ENCODE results near the gene C2CD4D. TPM values are rescaled to one million over a fixed set of nuclear protein-coding genes. Genes with fewer than 3 reads are reported as not detected.
"Not testable (repeated sequence)": the region's sequence is repeated elsewhere in the genome, so short reads cannot be mapped to it uniquely, and the experiment has no call there.

The C2CD4D gene
- total RNA-seq, 1 experiment from 2014 or later, result 0.94 TPM

DNA sequence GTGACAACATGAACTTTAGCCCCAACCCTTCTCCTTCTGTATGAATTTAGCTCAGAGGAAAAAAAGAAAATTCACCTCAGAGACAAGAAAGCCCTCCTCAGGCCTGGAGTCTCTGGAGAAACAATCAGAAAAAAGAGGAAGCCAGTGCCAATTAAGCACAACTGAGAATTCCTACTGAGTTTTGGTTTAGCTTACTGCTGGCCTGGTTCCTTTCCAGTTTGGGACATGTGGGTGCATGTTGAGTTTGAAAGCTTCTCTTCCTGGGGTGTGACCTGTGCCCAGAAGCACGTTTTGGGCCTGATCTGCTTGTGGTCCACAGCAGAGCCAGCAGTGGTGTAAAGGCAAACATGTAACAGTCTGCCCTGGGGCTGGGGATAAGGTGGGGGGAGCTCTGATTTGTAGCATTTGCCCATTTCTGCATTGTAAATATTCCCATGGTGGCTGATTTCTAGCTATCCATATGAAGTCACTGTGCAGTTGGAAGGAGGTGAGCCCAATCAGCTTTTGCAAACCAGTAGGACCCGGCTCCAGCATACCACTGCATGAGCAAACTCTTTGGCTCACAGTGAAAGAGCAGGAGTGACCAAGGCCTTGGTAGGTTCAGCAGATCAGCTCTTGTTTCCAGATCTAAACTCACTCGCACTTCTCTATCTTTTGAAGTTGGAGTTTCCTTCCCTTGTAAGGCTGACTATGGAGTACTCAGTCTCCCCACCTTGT is 18.6 kb upstream of the C2CD4D start (continued):
- TF ChIP-seq, protein P1, sequence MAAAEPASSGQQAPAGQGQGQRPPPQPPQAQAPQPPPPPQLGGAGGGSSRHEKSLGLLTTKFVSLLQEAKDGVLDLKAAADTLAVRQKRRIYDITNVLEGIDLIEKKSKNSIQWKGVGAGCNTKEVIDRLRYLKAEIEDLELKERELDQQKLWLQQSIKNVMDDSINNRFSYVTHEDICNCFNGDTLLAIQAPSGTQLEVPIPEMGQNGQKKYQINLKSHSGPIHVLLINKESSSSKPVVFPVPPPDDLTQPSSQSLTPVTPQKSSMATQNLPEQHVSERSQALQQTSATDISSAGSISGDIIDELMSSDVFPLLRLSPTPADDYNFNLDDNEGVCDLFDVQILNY (CRISPR knock-in tag; IDR thresholded peaks at IDR 0.05), result no peak
- TF ChIP-seq RELA (CRISPR knock-in tag; IDR thresholded peaks at IDR 0.05; ENCODE audit: borderline replicate concordance) (no peak), NFATC4 (CRISPR knock-in tag; IDR thresholded peaks at IDR 0.05) (no peak), TEAD4 (CRISPR knock-in tag; IDR thresholded peaks at IDR 0.05) (no peak)
- TF ChIP-seq, protein P2, sequence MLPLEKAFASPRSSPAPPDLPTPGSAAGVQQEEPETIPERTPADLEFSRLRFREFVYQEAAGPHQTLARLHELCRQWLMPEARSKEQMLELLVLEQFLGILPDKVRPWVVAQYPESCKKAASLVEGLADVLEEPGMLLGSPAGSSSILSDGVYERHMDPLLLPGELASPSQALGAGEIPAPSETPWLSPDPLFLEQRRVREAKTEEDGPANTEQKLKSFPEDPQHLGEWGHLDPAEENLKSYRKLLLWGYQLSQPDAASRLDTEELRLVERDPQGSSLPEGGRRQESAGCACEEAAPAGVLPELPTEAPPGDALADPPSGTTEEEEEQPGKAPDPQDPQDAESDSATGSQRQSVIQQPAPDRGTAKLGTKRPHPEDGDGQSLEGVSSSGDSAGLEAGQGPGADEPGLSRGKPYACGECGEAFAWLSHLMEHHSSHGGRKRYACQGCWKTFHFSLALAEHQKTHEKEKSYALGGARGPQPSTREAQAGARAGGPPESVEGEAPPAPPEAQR (CRISPR knock-in tag; IDR thresholded peaks at IDR 0.05), result no peak
- TF ChIP-seq, protein P3, sequence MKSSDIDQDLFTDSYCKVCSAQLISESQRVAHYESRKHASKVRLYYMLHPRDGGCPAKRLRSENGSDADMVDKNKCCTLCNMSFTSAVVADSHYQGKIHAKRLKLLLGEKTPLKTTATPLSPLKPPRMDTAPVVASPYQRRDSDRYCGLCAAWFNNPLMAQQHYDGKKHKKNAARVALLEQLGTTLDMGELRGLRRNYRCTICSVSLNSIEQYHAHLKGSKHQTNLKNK (CRISPR knock-in tag; IDR thresholded peaks at IDR 0.05), result no peak
- TF ChIP-seq, protein P4, sequence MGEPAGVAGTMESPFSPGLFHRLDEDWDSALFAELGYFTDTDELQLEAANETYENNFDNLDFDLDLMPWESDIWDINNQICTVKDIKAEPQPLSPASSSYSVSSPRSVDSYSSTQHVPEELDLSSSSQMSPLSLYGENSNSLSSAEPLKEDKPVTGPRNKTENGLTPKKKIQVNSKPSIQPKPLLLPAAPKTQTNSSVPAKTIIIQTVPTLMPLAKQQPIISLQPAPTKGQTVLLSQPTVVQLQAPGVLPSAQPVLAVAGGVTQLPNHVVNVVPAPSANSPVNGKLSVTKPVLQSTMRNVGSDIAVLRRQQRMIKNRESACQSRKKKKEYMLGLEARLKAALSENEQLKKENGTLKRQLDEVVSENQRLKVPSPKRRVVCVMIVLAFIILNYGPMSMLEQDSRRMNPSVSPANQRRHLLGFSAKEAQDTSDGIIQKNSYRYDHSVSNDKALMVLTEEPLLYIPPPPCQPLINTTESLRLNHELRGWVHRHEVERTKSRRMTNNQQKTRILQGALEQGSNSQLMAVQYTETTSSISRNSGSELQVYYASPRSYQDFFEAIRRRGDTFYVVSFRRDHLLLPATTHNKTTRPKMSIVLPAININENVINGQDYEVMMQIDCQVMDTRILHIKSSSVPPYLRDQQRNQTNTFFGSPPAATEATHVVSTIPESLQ (CRISPR knock-in tag; IDR thresholded peaks at IDR 0.05), result no peak

DNA sequence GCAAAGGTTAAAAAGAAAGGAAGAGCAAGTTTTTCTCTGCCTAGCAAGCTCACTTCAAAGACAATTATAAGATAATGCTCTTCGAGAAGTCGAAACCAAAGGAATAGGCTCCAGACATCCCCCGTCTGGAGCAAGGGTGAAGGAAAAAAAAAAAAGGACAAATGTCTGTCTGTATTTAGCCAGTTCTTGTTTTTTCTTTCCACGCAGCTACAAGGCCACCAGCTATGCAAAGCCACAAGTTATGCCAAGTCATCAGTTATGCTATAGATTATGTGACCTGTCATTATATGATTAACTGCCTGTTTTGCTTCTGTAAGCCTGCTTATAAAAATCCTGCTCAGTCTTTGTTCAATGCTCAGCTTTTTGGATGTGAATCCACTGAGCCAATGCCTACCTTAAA is 16.3 kb upstream of the C2CD4D start:
- Mint-ChIP-seq H3K27ac (no peak overlapping the region), H3K36me3 (no peaks in the 10 kb centered on the region), H3K4me3 (no peak overlapping the region), H3K27me3 (ENCODE audit: low read depth) (peaks cover 56% of the 10 kb centered on the region), H3K9me3 (no peaks in the 10 kb centered on the region), H3K4me1 (peaks cover 13% of the 10 kb centered on the region)
- no peak for ATAC-seq
- ChIA-PET POLR2A (no interaction called here), CTCF (interaction anchor here (0.7 to 1.0 kb wide), 3 partner anchors 20 to 178 kb away, joined by 3 to 4 read pairs (median 3); no protein-coding TSS in a partner anchor)
- no peak for DNase-seq (ENCODE audit: low spot score)
- TF ChIP-seq NFATC4 (CRISPR knock-in tag; IDR thresholded peaks at IDR 0.05), result no peak
- TF ChIP-seq JAZF1 (CRISPR knock-in tag; IDR thresholded peaks at IDR 0.05), result no peak
- TF ChIP-seq GTF2I (CRISPR knock-in tag; conservative IDR thresholded peaks at IDR 0.05), result no peak
- no peak for TF ChIP-seq JUN (CRISPR knock-in tag; IDR thresholded peaks at IDR 0.05)
- no peak for TF ChIP-seq IRF2 (CRISPR knock-in tag; IDR thresholded peaks at IDR 0.05; ENCODE audit: borderline replicate concordance, low read depth)
- no peak for TF ChIP-seq ZNF263 (CRISPR knock-in tag; IDR thresholded peaks at IDR 0.05; ENCODE audit: low read depth)

DNA sequence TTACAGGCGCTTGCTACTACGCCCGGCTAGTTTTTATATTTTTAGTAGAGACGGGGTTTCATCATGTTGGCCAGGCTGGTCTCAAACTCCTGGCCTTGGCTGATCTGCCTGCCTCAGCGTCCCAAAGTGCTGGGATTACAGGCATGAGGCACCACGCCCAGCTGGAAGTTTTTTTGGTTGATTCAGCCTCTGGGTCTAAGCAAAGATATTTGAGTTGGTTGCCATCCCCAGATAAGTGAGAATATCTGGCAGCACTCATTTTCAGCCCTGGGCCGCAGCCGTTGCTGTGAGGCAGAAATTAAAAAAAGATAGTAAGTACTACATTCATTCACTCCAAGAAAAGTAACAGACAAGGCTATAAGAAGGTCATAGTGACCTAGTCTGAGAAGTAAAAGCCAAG is 15.9 kb upstream of the C2CD4D start:
- H3K27ac Mint-ChIP-seq; H3K4me3 Mint-ChIP-seq; H3K4me1 Mint-ChIP-seq; ATAC-seq; H3K36me3 Mint-ChIP-seq; DNase-seq (ENCODE audit: low spot score); POLR2A ChIA-PET; H3K9me3 Mint-ChIP-seq: not testable (repeated sequence)
- H3K27me3 Mint-ChIP-seq (ENCODE audit: low read depth), result peaks cover 54% of the 10 kb centered on the region
- CTCF ChIA-PET, result interaction anchor here (0.7 to 1.0 kb wide), 3 partner anchors 19 to 179 kb away, joined by 3 to 4 read pairs (median 3); no protein-coding TSS in a partner anchor

DNA sequence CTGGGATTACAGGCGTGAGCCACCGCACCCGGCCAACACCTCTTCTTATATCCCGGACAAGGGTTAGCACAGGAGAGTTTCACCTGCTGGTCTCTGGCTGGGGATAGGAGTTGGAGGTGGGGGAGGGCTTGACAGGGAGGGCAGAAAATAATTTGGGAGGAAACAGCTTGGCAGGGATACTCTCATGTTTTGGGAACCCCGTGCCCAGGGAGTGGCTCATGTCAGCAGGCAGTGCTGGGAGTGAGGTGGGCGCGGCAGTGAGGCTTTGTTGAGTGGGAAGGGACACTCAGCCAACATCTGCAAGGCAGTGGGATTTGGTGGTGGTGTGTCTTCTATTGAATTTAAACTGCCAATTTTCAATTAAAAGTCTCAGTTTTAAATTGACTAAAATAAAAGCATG is 15.0 kb upstream of the C2CD4D start:
- no peak for DNase-seq (ENCODE audit: low spot score)
- Mint-ChIP-seq H3K4me3 (no peak overlapping the region), H3K27me3 (ENCODE audit: low read depth) (peaks cover 45% of the 10 kb centered on the region), H3K4me1 (no peaks in the 10 kb centered on the region), H3K27ac (no peak overlapping the region), H3K9me3 (no peaks in the 10 kb centered on the region), H3K36me3 (no peaks in the 10 kb centered on the region)
- ATAC-seq, result no peak
- ChIA-PET CTCF (interaction anchor here (1.7 kb wide), 1 partner anchor 15 kb away, joined by 4 read pairs; the partner anchor contains the start of gene C2CD4D), POLR2A (no interaction called here)
- TF ChIP-seq, protein P5, sequence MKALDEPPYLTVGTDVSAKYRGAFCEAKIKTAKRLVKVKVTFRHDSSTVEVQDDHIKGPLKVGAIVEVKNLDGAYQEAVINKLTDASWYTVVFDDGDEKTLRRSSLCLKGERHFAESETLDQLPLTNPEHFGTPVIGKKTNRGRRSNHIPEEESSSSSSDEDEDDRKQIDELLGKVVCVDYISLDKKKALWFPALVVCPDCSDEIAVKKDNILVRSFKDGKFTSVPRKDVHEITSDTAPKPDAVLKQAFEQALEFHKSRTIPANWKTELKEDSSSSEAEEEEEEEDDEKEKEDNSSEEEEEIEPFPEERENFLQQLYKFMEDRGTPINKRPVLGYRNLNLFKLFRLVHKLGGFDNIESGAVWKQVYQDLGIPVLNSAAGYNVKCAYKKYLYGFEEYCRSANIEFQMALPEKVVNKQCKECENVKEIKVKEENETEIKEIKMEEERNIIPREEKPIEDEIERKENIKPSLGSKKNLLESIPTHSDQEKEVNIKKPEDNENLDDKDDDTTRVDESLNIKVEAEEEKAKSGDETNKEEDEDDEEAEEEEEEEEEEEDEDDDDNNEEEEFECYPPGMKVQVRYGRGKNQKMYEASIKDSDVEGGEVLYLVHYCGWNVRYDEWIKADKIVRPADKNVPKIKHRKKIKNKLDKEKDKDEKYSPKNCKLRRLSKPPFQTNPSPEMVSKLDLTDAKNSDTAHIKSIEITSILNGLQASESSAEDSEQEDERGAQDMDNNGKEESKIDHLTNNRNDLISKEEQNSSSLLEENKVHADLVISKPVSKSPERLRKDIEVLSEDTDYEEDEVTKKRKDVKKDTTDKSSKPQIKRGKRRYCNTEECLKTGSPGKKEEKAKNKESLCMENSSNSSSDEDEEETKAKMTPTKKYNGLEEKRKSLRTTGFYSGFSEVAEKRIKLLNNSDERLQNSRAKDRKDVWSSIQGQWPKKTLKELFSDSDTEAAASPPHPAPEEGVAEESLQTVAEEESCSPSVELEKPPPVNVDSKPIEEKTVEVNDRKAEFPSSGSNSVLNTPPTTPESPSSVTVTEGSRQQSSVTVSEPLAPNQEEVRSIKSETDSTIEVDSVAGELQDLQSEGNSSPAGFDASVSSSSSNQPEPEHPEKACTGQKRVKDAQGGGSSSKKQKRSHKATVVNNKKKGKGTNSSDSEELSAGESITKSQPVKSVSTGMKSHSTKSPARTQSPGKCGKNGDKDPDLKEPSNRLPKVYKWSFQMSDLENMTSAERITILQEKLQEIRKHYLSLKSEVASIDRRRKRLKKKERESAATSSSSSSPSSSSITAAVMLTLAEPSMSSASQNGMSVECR (CRISPR knock-in tag; IDR thresholded peaks at IDR 0.05; ENCODE audit: borderline replicate concordance), result no peak

Measured in WTC11 (cell line).